IMR-90 (cell line): ENCODE data around the gene OTOL1.

Source experiments
- BHLHE40 ChIP-seq: fragments of 150-350 bp; IDR thresholded peaks from 2 replicates; pipeline ENCODE4 v1.6.1; 2016; ENCODE audit warnings: mild to moderate bottlenecking, low read depth, low read length
- CTCF ChIP-seq: conservative IDR thresholded peaks from 2 replicates; pipeline ENCODE4 v1.5.1; 2012; ENCODE audit warnings: mild to moderate bottlenecking, low read depth, low read length, improper control_type of control experiment
- FOS ChIP-seq: fragments of 150-350 bp; IDR thresholded peaks from 2 replicates; pipeline ENCODE4 v1.6.1; 2016; ENCODE audit warnings: low read depth, low read length
- MAFK ChIP-seq: IDR thresholded peaks from 2 replicates; pipeline ENCODE4 v1.6.1; 2012; ENCODE audit warnings: low read depth, low read length, improper control_type of control experiment
- MAZ ChIP-seq: IDR thresholded peaks from 2 replicates; pipeline ENCODE4 v1.6.1; 2012; ENCODE audit warnings: low read depth, mild to moderate bottlenecking, low read length, improper control_type of control experiment, moderate library complexity, borderline replicate concordance
- MXI1 ChIP-seq: IDR thresholded peaks from 2 replicates; pipeline ENCODE4 v1.6.1; 2012; ENCODE audit warnings: low read depth, mild to moderate bottlenecking, low read length, moderate library complexity, borderline replicate concordance
- NFE2L2 ChIP-seq: fragments of 150-350 bp; IDR thresholded peaks from 2 replicates; pipeline ENCODE4 v1.6.1; 2016; ENCODE audit warnings: low read depth, mild to moderate bottlenecking, low read length
- POLR2A ChIP-seq: IDR thresholded peaks from 2 replicates; pipeline ENCODE4 v1.6.1; 2012; ENCODE audit warnings: mild to moderate bottlenecking, low read depth, low read length
- RAD21 ChIP-seq: IDR thresholded peaks from 2 replicates; pipeline ENCODE4 v1.6.1; 2012; ENCODE audit warnings: low read length, improper control_type of control experiment
- RFX5 ChIP-seq: IDR thresholded peaks from 2 replicates; pipeline ENCODE4 v1.8.0; 2012; ENCODE audit warnings: low read depth, mild to moderate bottlenecking, low read length, moderate library complexity
- SMC3 ChIP-seq: fragments of 150-350 bp; IDR thresholded peaks from 2 replicates; pipeline ENCODE4 v1.6.1; 2016; ENCODE audit warnings: low read depth, mild to moderate bottlenecking, antibody characterized with exemption, low read length, moderate library complexity

GRCh38 chr3:161551697-161552096, 55.1 kb downstream of the OTOL1 start:
- TF ChIP-seq CTCF (no peak), RFX5 (no peak), RAD21 (no peak), MAFK (no peak), MXI1 (no peak), POLR2A (no peak), BHLHE40 (no peak), SMC3 (no peak), NFE2L2 (no peak), FOS (no peak), MAZ (no peak)
